ENCODE data around the gene ZNF831. TPM values are rescaled to one million over a fixed set of nuclear protein-coding genes. Genes with fewer than 3 reads are reported as not detected.

Gene ZNF831
- polyA plus RNA-seq (2013, experiment 1 of 2) = not detected
- polyA plus RNA-seq (2013, experiment 2 of 2) = not detected

- Histone ChIP-seq H4K91ac (ENCODE audit: low read length) (no peak within 1 kb of the TSS), H3K18ac (ENCODE audit: low read depth in 1 of 2, low read length in 2 of 2) (no peak within 1 kb of the TSS), H3K14ac (ENCODE audit: low read length in 2 of 2) (no peak within 1 kb of the TSS), H2AK5ac (ENCODE audit: low read length, severe bottlenecking) (no peak within 1 kb of the TSS), H3K4me1 (ENCODE audit: control insufficient read depth, insufficient read depth, low read depth, low read length) (no peaks in the 10 kb centered on the region), H2BK12ac (ENCODE audit: low read length in 2 of 2) (no peak within 1 kb of the TSS), H3K27me3 (ENCODE audit: control insufficient read depth in 1 of 2, insufficient read depth in 1 of 2, low read length in 2 of 2) (peaks cover 0 to 29% of the 10 kb centered on the region in 2 experiments), H3K4me2 (ENCODE audit: low read length, poor library complexity, severe bottlenecking) (no peak within 1 kb of the TSS), H4K8ac (ENCODE audit: low read length) (no peak within 1 kb of the TSS), H3K9me3 (ENCODE audit: control insufficient read depth, low read length) (no peaks in the 10 kb centered on the region), H3K27ac (ENCODE audit: low read length, poor library complexity, severe bottlenecking) (no peak within 1 kb of the TSS), H3K9ac (ENCODE audit: low read length) (no peak within 1 kb of the TSS), H3K23ac (ENCODE audit: low read length in 2 of 2) (no peak within 1 kb of the TSS), H2BK5ac (ENCODE audit: low read depth, low read length, poor library complexity, severe bottlenecking) (no peak within 1 kb of the TSS), H2AFZ (ENCODE audit: low read depth, low read length) (no peak within 1 kb of the TSS), H2BK120ac (ENCODE audit: low read depth, low read length) (no peak within 1 kb of the TSS), H3K36me3 (ENCODE audit: control insufficient read depth in 1 of 2, insufficient read depth in 2 of 2, low read depth in 1 of 2, low read length in 2 of 2) (no peaks in the 10 kb centered on the region), H3K79me1 (replicated peaks; ENCODE audit: low read length, poor library complexity, severe bottlenecking) (no peaks in the 10 kb centered on the region), H3K4me3 (ENCODE audit: insufficient read depth in 1 of 2, low read depth in 1 of 2, low read length in 2 of 2) (no peak within 1 kb of the TSS), H2BK15ac (ENCODE audit: low read depth, poor library complexity, severe bottlenecking) (no peak within 1 kb of the TSS), H3K4ac (ENCODE audit: low read depth in 1 of 2, low read length in 2 of 2) (no peak within 1 kb of the TSS)
- WGBS = 61% methylated on average over 8 of the region's 10 CpGs
- DNase-seq = no peak
These were observed at the start of gene ZNF831 for GRCh38 chr20:59163631-59164530. ZNF831 (plus strand) TSS chr20:59163821; CDS start chr20:59191020, 27,199 bp downstream.

DNA sequence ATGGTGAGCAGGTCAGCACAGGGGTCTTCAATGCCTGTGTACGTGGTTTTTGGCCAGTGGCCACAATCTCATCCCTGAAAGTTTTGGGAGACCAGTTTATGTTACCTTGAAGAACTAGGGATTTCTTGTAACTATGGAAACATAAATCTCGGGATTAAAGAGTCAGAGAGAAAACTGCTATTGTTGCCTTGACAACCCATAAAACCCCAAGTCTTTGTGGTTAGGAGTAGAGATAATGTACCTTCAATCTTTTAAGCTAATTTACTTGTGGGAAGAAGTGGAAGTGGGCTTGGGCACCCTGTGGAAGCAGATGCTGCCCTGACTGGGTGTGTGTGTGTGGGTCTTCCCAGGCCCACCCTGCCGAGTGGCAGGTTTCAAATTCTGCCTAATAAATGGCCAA, 46.1 kb upstream of the ZNF831 start:
- H3K4me2 ChIP-seq (ENCODE audit: low read length, poor library complexity, severe bottlenecking) = no peak overlapping the region
- H2BK12ac ChIP-seq (ENCODE audit: low read length in 2 of 2) = no peak overlapping the region
- H3K4me3 ChIP-seq (ENCODE audit: insufficient read depth in 1 of 2, low read depth in 1 of 2, low read length in 2 of 2) = no peak overlapping the region
- H3K9me3 ChIP-seq (ENCODE audit: control insufficient read depth, low read length) = no peaks in the 10 kb centered on the region
- no peaks in the 10 kb centered on the region for H3K79me1 ChIP-seq (replicated peaks; ENCODE audit: low read length, poor library complexity, severe bottlenecking)
- peaks cover 0 to 10% of the 10 kb centered on the region in 2 experiments for H3K27me3 ChIP-seq (ENCODE audit: control insufficient read depth in 1 of 2, insufficient read depth in 1 of 2, low read length in 2 of 2)
- no peak overlapping the region for H2BK120ac ChIP-seq (ENCODE audit: low read depth, low read length)
- H3K18ac ChIP-seq (ENCODE audit: low read depth in 1 of 2, low read length in 2 of 2) = no peak overlapping the region
- no peak overlapping the region for H4K8ac ChIP-seq (ENCODE audit: low read length)
- no peak overlapping the region for H3K4ac ChIP-seq (ENCODE audit: low read depth in 1 of 2, low read length in 2 of 2)
- H2BK5ac ChIP-seq (ENCODE audit: low read depth, low read length, poor library complexity, severe bottlenecking) = no peak overlapping the region
- no peaks in the 10 kb centered on the region for H3K4me1 ChIP-seq (ENCODE audit: control insufficient read depth, insufficient read depth, low read depth, low read length)
- no peak for DNase-seq
- no peak overlapping the region for H3K14ac ChIP-seq (ENCODE audit: low read length in 2 of 2)
- H3K36me3 ChIP-seq (ENCODE audit: control insufficient read depth in 1 of 2, insufficient read depth in 2 of 2, low read depth in 1 of 2, low read length in 2 of 2) = no peaks in the 10 kb centered on the region
- no peak overlapping the region for H2AFZ ChIP-seq (ENCODE audit: low read depth, low read length)
- no peak overlapping the region for H2BK15ac ChIP-seq (ENCODE audit: low read depth, poor library complexity, severe bottlenecking)
- H3K27ac ChIP-seq (ENCODE audit: low read length, poor library complexity, severe bottlenecking) = no peak overlapping the region
- WGBS = 48% methylated on average over 3 of the region's 3 CpGs
- no peak overlapping the region for H4K91ac ChIP-seq (ENCODE audit: low read length)
- no peak overlapping the region for H3K23ac ChIP-seq (ENCODE audit: low read length in 2 of 2)
- no peak overlapping the region for H2AK5ac ChIP-seq (ENCODE audit: low read length, severe bottlenecking)
- no peak overlapping the region for H3K9ac ChIP-seq (ENCODE audit: low read length)

DNA sequence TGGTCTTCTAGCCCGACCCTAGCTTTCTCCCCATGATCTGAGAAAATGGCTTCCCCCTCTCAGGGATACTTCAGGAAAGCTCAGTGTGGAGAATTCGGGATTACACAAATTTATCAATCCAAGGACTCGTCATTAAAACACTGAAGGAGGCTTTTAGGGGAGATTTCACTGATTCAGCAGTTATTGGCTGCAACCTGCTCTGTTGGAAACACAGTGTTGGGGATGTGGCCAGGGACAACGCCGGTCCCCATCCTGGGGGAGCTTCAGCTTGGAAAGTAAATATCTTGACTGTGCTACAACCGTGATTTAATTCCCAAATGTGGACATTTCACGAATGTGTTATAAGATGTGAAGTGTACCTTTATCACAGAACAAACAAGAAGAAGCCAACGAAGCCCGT, 44.8 kb upstream of the ZNF831 start:
- H2BK120ac ChIP-seq (ENCODE audit: low read depth, low read length) = no peak overlapping the region
- no peak overlapping the region for H2BK5ac ChIP-seq (ENCODE audit: low read depth, low read length, poor library complexity, severe bottlenecking)
- H3K9ac ChIP-seq (ENCODE audit: low read length) = no peak overlapping the region
- H3K4me3 ChIP-seq (ENCODE audit: insufficient read depth in 1 of 2, low read depth in 1 of 2, low read length in 2 of 2) = no peak overlapping the region
- no peaks in the 10 kb centered on the region for H3K79me1 ChIP-seq (replicated peaks; ENCODE audit: low read length, poor library complexity, severe bottlenecking)
- peaks cover 0 to 13% of the 10 kb centered on the region in 2 experiments for H3K27me3 ChIP-seq (ENCODE audit: control insufficient read depth in 1 of 2, insufficient read depth in 1 of 2, low read length in 2 of 2)
- H3K4ac ChIP-seq (ENCODE audit: low read depth in 1 of 2, low read length in 2 of 2) = no peak overlapping the region
- no peak overlapping the region for H3K14ac ChIP-seq (ENCODE audit: low read length in 2 of 2)
- no peak overlapping the region for H2AFZ ChIP-seq (ENCODE audit: low read depth, low read length)
- no peak overlapping the region for H2AK5ac ChIP-seq (ENCODE audit: low read length, severe bottlenecking)
- H4K8ac ChIP-seq (ENCODE audit: low read length) = no peak overlapping the region
- H3K4me1 ChIP-seq (ENCODE audit: control insufficient read depth, insufficient read depth, low read depth, low read length) = no peaks in the 10 kb centered on the region
- no peak overlapping the region for H4K91ac ChIP-seq (ENCODE audit: low read length)
- H3K9me3 ChIP-seq (ENCODE audit: control insufficient read depth, low read length) = no peaks in the 10 kb centered on the region
- H3K4me2 ChIP-seq (ENCODE audit: low read length, poor library complexity, severe bottlenecking) = no peak overlapping the region
- DNase-seq = no peak
- no peak overlapping the region for H2BK15ac ChIP-seq (ENCODE audit: low read depth, poor library complexity, severe bottlenecking)
- no peak overlapping the region for H3K27ac ChIP-seq (ENCODE audit: low read length, poor library complexity, severe bottlenecking)
- no peak overlapping the region for H2BK12ac ChIP-seq (ENCODE audit: low read length in 2 of 2)
- 81% methylated on average over 8 of the region's 9 CpGs for WGBS
- no peak overlapping the region for H3K23ac ChIP-seq (ENCODE audit: low read length in 2 of 2)
- H3K36me3 ChIP-seq (ENCODE audit: control insufficient read depth in 1 of 2, insufficient read depth in 2 of 2, low read depth in 1 of 2, low read length in 2 of 2) = no peaks in the 10 kb centered on the region
- H3K18ac ChIP-seq (ENCODE audit: low read depth in 1 of 2, low read length in 2 of 2) = no peak overlapping the region

GRCh38 chr20:59120491-59120890, 43.1 kb upstream of the ZNF831 start:
- Histone ChIP-seq H3K18ac (ENCODE audit: low read depth in 1 of 2, low read length in 2 of 2) (no peak overlapping the region), H3K9ac (ENCODE audit: low read length) (no peak overlapping the region), H3K4me2 (ENCODE audit: low read length, poor library complexity, severe bottlenecking) (no peak overlapping the region), H2BK12ac (ENCODE audit: low read length in 2 of 2) (no peak overlapping the region), H3K9me3 (ENCODE audit: control insufficient read depth, low read length) (no peaks in the 10 kb centered on the region), H4K8ac (ENCODE audit: low read length) (no peak overlapping the region), H3K23ac (ENCODE audit: low read length in 2 of 2) (no peak overlapping the region), H2BK15ac (ENCODE audit: low read depth, poor library complexity, severe bottlenecking) (no peak overlapping the region), H3K79me1 (replicated peaks; ENCODE audit: low read length, poor library complexity, severe bottlenecking) (no peaks in the 10 kb centered on the region), H3K27me3 (ENCODE audit: control insufficient read depth in 1 of 2, insufficient read depth in 1 of 2, low read length in 2 of 2) (peaks cover 0 to 13% of the 10 kb centered on the region in 2 experiments), H3K36me3 (ENCODE audit: control insufficient read depth in 1 of 2, insufficient read depth in 2 of 2, low read depth in 1 of 2, low read length in 2 of 2) (no peaks in the 10 kb centered on the region), H3K4me1 (ENCODE audit: control insufficient read depth, insufficient read depth, low read depth, low read length) (no peaks in the 10 kb centered on the region), H4K91ac (ENCODE audit: low read length) (no peak overlapping the region), H2BK120ac (ENCODE audit: low read depth, low read length) (no peak overlapping the region), H2AK5ac (ENCODE audit: low read length, severe bottlenecking) (no peak overlapping the region), H3K14ac (ENCODE audit: low read length in 2 of 2) (no peak overlapping the region), H2AFZ (ENCODE audit: low read depth, low read length) (no peak overlapping the region), H3K4me3 (ENCODE audit: insufficient read depth in 1 of 2, low read depth in 1 of 2, low read length in 2 of 2) (no peak overlapping the region), H3K27ac (ENCODE audit: low read length, poor library complexity, severe bottlenecking) (no peak overlapping the region), H3K4ac (ENCODE audit: low read depth in 1 of 2, low read length in 2 of 2) (no peak overlapping the region), H2BK5ac (ENCODE audit: low read depth, low read length, poor library complexity, severe bottlenecking) (no peak overlapping the region)
- 65% methylated on average over 6 of the region's 7 CpGs for whole genome bisulfite sequencing
- no peak for DNase-seq
